HepG2 (cell line): ENCODE data around the gene TAS1R3. TPM values are rescaled to one million over a fixed set of nuclear protein-coding genes. Genes with fewer than 3 reads are reported as not detected.

Experiments used
- BHLHE40 ChIP-seq: IDR thresholded peaks from 2 replicates; pipeline ENCODE4 v1.6.1; 2011; ENCODE audit warnings: low read length, improper control_type of control experiment
- CC2D1A ChIP-seq: sonication (generic); formaldehyde crosslinking; IDR thresholded peaks from 2 replicates; pipeline ENCODE4 v1.8.1; 2023; ENCODE audit warnings: mild to moderate bottlenecking, missing genetic modification reagents
- NBN ChIP-seq: fragments of 450-650 bp; conservative IDR thresholded peaks from 2 replicates; pipeline ENCODE4 v1.6.1; 2017
- SP2 ChIP-seq: sonication (generic); formaldehyde crosslinking; IDR thresholded peaks from 2 replicates; pipeline ENCODE4 v1.5.1; 2020; ENCODE audit warnings: mild to moderate bottlenecking, missing genetic modification reagents
- SRSF9 ChIP-seq: fragments of 200-400 bp; formaldehyde crosslinking; IDR thresholded peaks from 2 replicates; pipeline ENCODE4 v1.6.1; 2018; ENCODE audit warnings: borderline replicate concordance, mild to moderate bottlenecking, low read depth, low read length; ENCODE audit not compliant: insufficient read depth, poor library complexity, severe bottlenecking
- TAF1 ChIP-seq: sonication (generic); formaldehyde crosslinking; IDR thresholded peaks from 2 replicates; pipeline ENCODE4 v1.4.0; 2020; ENCODE audit warnings: missing genetic modification reagents
- ZIK1 ChIP-seq: sonication (generic); formaldehyde crosslinking; IDR thresholded peaks from 2 replicates; pipeline ENCODE4 v1.5.0; 2020; ENCODE audit warnings: mild to moderate bottlenecking, low read depth, missing genetic modification reagents, borderline replicate concordance
- ZNF343 ChIP-seq: sonication (generic); formaldehyde crosslinking; IDR thresholded peaks from 2 replicates; pipeline ENCODE4 v1.4.0; 2020; ENCODE audit warnings: mild to moderate bottlenecking, missing genetic modification reagents
- polyA plus RNA-seq, 8 experiments: library from polyadenylated mRNA; depleted of rRNA in 3 of 8; stranded (reverse) in 7 of 8; unstranded in 1 of 8; fragments of >200 nt; fragmentation: Illumina TruSeq in 4 of 8; extraction: Trizol in 4 of 8; gene quantifications; 2 replicates each; pipeline versions ENCODE4 v1.2.1 to v1.2.3, GENCODE V29; 2011 to 2016; ENCODE audit warnings: low read depth in 4 of 8, missing spikeins in 1 of 8, mixed read lengths in 1 of 8; ENCODE audit not compliant: insufficient read depth in 1 of 8
- total RNA-seq, 5 experiments: library from RNA; depleted of rRNA; stranded (reverse); fragments of >200 nt; fragmentation: Illumina TruSeq; extraction: Trizol; gene quantifications; 2 replicates each; pipeline ENCODE4 v1.2.3, GENCODE V29; 2016; ENCODE audit warnings: low read depth in 1 of 5
- TF ChIP-seq, protein P1 (sequence below): sonication (generic); formaldehyde crosslinking; IDR thresholded peaks from 2 replicates; pipeline ENCODE4 v1.5.1; 2020; ENCODE audit warnings: missing genetic modification reagents, mild to moderate bottlenecking, borderline replicate concordance
- TF ChIP-seq, protein P2 (sequence below): sonication (generic); formaldehyde crosslinking; IDR thresholded peaks from 2 replicates; pipeline ENCODE4 v1.5.0; 2020; ENCODE audit warnings: mild to moderate bottlenecking, missing genetic modification reagents, borderline replicate concordance
- TF ChIP-seq, protein P3 (sequence below): sonication (generic); formaldehyde crosslinking; IDR thresholded peaks from 2 replicates; pipeline ENCODE4 v1.5.0; 2020; ENCODE audit warnings: missing genetic modification reagents
- TF ChIP-seq, protein P4 (sequence below): sonication (generic); formaldehyde crosslinking; IDR thresholded peaks from 2 replicates; pipeline ENCODE4 v1.5.1; 2020; ENCODE audit warnings: missing genetic modification reagents, mild to moderate bottlenecking, borderline replicate concordance
- TF ChIP-seq, protein P5 (sequence below): sonication (generic); formaldehyde crosslinking; IDR thresholded peaks from 2 replicates; pipeline ENCODE4 v1.4.0; 2020; ENCODE audit warnings: missing genetic modification reagents, borderline replicate concordance

Gene TAS1R3
- total and polyA plus RNA-seq, 2 of the 13 experiments (the other 11 are each of a cell fraction or from before 2014, with no cell fraction given), result 0.13 to 0.15 TPM

DNA sequence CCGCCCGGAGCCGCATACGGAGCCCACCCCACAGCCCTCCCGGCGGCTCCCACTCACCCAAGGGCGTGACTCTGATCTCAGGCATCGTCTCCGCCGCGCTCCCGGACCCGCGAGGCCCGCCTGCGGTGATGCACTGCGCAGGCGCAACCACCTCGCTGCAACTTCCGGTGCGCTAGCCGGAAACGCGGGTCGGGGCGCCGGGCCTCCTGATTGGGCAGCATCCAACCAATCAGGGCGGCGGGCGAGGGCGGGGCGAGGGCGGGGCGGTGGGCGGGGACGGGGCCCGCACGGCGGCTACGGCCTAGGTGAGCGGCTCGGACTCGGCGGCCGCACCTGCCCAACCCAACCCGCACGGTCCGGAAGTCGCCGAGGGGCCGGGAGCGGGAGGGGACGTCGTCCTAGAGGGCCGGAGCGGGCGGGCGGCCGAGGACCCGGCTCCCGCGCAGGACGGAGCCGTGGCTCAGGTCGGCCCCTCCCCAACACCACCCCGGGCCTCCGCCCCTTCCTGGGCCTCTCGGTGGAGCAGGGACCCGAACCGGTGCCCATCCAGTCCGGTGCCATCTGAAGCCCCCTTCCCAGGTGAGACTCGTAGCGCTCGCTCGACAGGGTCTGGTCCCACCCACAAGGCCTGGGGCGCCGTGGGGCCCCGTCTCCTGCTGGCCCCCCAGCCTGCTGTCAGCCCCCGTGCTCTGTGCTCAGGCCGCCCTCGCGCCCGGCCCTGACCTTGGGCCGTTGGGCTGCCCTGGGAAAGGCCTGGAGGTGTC lies 6.4 kb upstream of the TAS1R3 start, which contains the start of the genes CPTP and INTS11 (continued):
- TF ChIP-seq, protein P1, sequence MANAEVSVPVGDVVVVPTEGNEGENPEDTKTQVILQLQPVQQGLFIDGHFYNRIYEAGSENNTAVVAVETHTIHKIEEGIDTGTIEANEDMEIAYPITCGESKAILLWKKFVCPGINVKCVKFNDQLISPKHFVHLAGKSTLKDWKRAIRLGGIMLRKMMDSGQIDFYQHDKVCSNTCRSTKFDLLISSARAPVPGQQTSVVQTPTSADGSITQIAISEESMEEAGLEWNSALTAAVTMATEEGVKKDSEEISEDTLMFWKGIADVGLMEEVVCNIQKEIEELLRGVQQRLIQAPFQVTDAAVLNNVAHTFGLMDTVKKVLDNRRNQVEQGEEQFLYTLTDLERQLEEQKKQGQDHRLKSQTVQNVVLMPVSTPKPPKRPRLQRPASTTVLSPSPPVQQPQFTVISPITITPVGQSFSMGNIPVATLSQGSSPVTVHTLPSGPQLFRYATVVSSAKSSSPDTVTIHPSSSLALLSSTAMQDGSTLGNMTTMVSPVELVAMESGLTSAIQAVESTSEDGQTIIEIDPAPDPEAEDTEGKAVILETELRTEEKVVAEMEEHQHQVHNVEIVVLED, result peak; percentile 54; the same call in 1 of the 2 replicates
- TF ChIP-seq SRSF9, result no peak
- TF ChIP-seq, protein P2, sequence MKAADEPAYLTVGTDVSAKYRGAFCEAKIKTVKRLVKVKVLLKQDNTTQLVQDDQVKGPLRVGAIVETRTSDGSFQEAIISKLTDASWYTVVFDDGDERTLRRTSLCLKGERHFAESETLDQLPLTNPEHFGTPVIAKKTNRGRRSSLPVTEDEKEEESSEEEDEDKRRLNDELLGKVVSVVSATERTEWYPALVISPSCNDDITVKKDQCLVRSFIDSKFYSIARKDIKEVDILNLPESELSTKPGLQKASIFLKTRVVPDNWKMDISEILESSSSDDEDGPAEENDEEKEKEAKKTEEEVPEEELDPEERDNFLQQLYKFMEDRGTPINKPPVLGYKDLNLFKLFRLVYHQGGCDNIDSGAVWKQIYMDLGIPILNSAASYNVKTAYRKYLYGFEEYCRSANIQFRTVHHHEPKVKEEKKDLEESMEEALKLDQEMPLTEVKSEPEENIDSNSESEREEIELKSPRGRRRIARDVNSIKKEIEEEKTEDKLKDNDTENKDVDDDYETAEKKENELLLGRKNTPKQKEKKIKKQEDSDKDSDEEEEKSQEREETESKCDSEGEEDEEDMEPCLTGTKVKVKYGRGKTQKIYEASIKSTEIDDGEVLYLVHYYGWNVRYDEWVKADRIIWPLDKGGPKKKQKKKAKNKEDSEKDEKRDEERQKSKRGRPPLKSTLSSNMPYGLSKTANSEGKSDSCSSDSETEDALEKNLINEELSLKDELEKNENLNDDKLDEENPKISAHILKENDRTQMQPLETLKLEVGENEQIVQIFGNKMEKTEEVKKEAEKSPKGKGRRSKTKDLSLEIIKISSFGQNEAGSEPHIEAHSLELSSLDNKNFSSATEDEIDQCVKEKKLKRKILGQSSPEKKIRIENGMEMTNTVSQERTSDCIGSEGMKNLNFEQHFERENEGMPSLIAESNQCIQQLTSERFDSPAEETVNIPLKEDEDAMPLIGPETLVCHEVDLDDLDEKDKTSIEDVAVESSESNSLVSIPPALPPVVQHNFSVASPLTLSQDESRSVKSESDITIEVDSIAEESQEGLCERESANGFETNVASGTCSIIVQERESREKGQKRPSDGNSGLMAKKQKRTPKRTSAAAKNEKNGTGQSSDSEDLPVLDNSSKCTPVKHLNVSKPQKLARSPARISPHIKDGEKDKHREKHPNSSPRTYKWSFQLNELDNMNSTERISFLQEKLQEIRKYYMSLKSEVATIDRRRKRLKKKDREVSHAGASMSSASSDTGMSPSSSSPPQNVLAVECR (CRISPR knock-in tag), result peak; percentile 85
- 0 out of 2 replicates have a peak, but pooled peaks have one; percentile 15 for TF ChIP-seq ZIK1 (CRISPR knock-in tag)
- no peak for TF ChIP-seq CC2D1A (CRISPR knock-in tag)
- peak; percentile 68 for TF ChIP-seq SP2 (CRISPR knock-in tag)
- TF ChIP-seq BHLHE40, result 0 out of 2 replicates have a peak, but pooled peaks have one; percentile 4
- TF ChIP-seq TAF1 (CRISPR knock-in tag), result peak; percentile 64
- TF ChIP-seq, protein P3, sequence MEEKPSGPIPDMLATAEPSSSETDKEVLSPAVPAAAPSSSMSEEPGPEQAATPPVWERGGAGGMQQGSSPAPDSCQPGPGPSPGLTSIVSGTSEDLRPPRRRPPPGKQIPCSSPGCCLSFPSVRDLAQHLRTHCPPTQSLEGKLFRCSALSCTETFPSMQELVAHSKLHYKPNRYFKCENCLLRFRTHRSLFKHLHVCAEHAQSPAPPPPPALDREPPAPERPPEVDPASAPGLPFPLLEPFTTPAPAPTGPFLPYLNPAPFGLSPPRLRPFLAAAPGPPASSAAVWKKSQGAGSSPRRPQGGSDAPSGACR (CRISPR knock-in tag), result peak; percentile 91
- TF ChIP-seq, protein P4, sequence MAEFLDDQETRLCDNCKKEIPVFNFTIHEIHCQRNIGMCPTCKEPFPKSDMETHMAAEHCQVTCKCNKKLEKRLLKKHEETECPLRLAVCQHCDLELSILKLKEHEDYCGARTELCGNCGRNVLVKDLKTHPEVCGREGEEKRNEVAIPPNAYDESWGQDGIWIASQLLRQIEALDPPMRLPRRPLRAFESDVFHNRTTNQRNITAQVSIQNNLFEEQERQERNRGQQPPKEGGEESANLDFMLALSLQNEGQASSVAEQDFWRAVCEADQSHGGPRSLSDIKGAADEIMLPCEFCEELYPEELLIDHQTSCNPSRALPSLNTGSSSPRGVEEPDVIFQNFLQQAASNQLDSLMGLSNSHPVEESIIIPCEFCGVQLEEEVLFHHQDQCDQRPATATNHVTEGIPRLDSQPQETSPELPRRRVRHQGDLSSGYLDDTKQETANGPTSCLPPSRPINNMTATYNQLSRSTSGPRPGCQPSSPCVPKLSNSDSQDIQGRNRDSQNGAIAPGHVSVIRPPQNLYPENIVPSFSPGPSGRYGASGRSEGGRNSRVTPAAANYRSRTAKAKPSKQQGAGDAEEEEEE (CRISPR knock-in tag), result no peak
- no peak for TF ChIP-seq ZNF343 (CRISPR knock-in tag)
- TF ChIP-seq, protein P5, sequence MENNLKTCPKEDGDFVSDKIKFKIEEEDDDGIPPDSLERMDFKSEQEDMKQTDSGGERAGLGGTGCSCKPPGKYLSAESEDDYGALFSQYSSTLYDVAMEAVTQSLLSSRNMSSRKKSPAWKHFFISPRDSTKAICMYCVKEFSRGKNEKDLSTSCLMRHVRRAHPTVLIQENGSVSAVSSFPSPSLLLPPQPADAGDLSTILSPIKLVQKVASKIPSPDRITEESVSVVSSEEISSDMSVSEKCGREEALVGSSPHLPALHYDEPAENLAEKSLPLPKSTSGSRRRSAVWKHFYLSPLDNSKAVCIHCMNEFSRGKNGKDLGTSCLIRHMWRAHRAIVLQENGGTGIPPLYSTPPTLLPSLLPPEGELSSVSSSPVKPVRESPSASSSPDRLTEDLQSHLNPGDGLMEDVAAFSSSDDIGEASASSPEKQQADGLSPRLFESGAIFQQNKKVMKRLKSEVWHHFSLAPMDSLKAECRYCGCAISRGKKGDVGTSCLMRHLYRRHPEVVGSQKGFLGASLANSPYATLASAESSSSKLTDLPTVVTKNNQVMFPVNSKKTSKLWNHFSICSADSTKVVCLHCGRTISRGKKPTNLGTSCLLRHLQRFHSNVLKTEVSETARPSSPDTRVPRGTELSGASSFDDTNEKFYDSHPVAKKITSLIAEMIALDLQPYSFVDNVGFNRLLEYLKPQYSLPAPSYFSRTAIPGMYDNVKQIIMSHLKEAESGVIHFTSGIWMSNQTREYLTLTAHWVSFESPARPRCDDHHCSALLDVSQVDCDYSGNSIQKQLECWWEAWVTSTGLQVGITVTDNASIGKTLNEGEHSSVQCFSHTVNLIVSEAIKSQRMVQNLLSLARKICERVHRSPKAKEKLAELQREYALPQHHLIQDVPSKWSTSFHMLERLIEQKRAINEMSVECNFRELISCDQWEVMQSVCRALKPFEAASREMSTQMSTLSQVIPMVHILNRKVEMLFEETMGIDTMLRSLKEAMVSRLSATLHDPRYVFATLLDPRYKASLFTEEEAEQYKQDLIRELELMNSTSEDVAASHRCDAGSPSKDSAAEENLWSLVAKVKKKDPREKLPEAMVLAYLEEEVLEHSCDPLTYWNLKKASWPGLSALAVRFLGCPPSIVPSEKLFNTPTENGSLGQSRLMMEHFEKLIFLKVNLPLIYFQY (CRISPR knock-in tag), result peak; percentile 15; the same call in 1 of the 2 replicates
- TF ChIP-seq NBN, result no peak
